DMS79 (cell line): Measurements from ENCODE around the gene ABHD12.

Source experiments
- DNase-seq: peaks from one replicate; lab custom pipeline; 2025; lab: John Stamatoyannopoulos, UW

ABHD12 gene

DNA sequence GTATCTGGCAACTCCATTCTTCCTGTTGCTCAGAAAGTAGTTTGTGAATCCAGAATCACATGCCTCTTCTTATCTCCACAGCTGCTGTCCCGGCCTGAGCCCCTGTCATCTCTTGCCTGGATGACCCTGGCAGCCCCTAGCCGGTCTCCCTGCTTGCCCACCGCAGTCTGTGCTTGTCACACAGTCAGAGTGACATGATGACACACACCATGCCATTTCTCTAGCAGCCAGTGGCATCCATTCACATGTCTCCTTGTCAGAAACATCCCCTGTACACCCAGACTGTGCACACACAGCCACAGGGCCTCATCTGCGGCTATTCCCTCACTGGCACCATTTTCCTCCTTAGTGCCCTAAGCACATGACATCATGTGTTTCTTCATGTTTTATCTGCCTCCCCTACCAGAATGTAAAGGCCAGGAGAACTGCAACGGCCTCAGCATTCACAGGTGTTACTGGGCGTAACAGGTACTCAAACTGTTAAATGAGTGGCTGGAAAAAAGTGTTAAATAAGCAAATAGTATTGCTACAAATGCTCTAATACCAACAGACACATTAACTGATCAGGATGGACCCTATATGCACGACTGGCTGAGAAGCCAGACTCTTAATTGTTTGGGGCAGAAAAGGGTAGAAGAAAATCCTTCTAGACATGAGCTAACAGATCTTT is 9.6 kb downstream of the ABHD12 start:
- no peak for DNase-seq

DNA sequence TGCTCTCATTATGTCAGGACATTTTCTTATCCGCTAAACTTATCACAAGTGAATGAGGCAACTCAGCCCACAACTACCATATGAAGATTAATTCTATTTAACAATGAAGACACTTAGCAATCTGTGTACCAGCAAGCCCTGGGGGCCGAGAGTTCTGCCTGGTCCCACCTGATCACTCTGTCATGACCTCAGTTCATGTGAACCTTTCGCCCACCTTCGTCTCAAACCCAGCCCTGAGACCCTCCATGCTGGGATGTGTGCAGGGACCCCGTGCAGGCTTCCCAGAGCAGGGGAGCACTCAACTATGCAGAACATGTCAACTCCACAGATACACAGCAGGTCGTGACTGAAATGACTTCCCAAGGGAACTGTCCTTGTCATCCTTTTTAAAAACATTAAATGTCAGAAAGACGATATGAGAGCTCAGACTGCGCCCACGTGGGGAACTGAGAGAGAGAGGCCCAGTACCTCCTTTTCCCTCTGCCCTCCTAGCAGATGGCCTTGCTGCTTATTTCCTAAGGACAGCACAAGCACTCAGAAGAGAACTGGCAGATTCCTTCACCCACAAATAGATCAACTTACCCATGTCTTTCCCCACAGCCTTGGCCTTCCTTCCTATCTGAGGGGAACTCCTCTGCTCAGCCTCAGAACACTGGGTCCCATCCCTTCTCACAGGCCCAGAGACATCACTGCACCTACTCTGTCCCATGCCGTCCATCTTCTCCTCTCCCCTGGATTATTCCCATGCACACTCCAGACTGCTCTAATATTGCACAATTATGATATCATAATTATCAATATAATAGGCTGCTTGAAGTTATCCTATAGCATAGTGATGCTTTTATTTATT is 11.5 kb downstream of the ABHD12 start:
- DNase-seq, result no peak

DNA sequence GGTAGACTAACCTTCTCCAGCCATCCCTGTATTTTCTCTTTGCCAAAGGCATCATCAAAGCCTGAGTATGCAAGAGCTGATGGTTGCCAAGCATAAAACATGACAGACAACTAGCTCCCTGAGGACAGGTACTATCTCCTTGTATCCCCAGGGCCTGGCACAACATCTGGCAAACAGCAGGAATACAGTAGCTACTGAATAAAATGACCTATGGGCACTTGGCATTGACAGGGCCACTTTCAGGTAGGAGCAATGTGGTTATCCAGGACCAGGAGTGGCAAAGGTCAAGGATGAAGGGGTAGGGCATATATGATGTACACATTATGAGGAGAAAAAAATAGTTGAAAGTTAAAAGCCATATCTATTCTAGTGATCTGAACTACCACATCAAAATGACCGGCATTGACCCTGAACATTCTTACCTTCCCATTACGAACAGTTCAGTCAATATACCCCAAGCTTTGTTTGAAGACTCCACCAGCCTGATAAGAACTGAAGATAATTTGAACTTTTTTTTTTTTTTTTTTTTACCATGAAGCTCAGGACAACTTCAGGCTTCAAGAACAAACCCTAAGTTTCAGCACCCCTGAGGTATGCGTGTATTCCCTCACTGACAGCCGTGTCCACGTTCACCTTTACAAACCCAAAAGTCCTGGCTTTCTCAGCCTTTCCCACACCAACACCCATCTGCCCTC is 12.3 kb downstream of the ABHD12 start:
- no peak for DNase-seq

DNA sequence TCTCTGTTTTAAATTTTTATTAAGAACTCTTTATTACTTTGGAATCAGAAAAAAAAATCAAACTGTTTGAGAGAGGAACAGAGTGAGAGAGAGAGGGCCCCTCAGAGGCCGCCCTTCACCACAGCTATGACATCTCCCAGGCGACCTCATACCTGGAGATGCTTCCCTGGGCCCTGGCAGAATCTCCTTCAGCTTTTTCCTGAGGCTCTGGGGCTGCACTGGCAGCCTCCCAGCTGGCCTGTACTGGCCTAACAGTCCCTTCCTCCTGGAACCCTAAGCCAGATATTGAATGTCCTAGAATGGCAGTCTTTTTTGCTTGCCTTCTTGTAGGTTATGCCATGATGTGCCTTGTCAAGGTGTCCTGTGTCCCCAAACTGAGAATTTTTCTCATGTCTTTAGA is 13.7 kb downstream of the ABHD12 start:
- no peak for DNase-seq

DNA sequence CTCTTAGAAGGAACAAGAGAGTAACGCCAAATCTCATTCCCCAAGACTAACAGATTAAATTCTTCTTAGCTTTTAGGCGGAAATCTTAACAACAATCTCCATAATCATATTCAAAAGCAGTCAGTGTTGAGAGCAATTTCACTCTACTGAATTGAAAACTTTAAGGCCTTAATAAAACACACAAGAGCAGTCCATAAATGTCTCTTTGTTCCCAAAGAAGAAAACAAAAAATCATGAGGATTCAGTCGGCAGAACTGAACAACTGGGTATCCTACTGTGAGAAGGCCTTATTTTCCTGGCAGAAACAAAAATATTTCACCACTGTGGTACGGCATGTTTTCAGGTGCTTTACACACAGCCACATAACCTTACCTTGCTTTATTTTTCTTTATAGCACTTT is 14.4 kb downstream of the ABHD12 start:
- DNase-seq, result no peak

DNA sequence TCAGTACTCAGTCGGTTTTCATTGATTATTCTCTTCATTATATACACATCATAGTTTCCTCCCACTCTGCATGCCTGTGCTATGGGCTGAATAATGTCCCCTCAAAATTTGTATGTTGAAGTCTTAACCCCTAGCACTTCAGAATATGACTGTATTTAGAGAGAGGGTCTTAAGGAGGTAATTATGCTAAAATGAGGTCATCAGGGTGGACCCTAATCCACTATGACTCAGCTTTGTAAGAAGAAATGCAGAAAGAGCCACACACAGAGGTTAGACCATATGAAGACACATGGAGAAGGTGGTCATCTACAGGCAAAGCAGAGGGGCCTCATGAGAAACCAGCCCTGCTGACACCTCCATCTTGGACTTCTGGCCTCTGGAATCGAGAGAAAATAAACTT is 15.8 kb downstream of the ABHD12 start:
- no peak for DNase-seq

DNA sequence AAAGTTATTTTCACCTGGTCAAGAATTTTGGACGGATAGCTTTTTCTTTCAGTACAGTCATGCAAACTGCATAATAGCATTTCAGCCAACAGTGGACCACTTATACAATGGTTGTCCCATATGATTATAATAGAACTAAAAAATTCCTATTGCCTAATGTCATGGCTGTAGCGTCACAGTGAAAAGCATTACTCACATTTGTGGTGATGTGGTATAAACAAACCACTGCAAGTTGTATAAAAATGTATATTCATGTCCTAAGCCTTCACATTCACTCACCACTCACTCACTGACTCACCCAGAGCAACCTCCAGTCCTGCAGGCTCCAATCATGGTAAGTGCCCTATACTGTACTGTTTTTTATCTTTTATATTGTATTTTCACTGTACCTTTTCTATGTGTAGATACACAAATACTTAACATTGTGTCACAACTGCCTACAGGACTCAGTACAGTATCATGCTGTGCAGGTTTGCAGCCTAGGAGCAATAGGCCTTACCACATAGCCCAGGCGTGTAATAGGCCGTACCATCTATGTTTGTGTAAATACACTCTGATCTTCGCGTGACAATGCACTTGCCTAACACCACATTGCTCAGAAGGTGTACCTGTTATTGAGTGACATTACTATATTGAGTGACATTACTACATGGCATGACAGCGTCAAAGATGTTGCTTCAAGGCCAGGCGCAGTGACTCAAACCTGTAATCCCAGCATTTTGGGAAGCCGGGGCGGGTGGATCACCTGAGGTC is 17.9 kb downstream of the ABHD12 start:
- no peak for DNase-seq

DNA sequence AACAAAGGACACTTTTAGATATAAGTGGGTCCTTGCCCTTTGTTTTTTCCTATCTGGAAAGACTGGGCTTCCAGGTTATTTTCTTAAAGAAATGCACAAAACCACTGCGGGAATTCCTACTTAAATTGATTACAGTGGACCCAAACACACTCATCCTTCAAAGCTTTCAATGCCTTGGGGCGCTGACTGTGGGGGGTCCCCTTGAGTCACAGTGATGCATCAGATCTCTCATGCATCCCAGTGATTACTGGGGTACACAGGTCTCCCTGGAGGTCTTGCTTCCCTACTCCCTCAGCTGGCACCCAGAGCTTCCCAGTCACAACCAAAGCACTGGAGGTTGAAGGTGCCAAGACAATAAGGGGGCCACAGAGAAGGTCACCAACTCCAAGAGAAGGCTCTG is 20.7 kb downstream of the ABHD12 start:
- DNase-seq, result no peak

DNA sequence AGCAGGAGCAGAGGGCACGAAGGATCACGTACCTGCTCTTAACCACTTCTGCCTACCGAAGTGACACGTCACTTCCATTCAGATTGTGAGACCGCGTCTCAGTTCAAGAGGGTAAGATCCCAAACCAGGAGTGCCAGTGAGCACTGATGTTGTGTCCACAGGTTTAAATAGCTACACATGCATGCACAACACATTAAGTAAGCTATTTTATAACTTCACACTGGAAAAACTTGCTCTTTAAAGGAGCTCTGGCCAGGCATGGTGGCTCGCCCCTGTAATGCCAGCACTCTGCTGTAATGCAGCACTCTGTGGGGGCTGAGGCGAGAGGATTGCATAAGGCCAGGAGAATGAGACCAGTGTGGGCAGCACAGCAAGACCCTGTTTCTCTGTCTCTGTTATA is 21.1 kb downstream of the ABHD12 start:
- DNase-seq, result no peak

DNA sequence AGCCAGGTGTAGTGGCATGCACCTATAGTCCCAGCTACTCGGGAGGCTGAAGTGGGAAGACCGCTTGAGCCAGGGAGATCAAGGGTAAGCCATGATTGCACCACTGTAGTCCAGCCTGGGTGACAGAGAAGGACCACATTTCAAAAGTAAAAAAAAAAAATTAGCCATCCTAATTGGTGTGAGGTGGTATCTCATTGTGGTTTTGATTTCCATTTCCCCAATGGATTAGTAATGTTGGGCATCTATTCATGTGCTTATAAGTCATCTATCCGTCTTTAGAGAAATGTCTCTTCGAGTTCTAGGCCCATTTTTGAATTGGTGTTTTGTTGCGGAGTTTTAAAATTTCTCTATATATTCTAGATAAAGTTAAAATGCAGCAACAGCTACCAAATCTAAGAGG is 21.7 kb downstream of the ABHD12 start:
- DNase-seq, result no peak

DNA sequence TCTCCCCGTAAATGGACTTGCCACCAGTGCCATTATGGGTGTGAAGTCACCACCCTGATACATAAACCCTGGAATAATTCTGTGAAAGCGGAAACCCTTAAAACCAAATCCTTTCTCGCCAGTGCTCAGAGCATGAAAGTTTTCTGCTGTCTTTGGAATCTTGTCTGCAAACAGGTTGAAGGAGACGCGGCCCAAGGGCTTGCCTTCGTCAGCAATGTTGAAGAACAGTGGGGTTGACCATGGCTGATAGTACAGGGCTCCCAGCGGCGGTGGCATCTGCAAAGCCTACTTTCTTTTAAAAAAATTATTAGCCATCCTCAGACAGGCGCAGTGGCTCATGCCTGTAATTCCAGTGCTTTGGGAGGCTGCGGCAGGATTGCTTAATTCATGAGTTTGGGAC is 22.1 kb downstream of the ABHD12 start:
- DNase-seq, result no peak

DNA sequence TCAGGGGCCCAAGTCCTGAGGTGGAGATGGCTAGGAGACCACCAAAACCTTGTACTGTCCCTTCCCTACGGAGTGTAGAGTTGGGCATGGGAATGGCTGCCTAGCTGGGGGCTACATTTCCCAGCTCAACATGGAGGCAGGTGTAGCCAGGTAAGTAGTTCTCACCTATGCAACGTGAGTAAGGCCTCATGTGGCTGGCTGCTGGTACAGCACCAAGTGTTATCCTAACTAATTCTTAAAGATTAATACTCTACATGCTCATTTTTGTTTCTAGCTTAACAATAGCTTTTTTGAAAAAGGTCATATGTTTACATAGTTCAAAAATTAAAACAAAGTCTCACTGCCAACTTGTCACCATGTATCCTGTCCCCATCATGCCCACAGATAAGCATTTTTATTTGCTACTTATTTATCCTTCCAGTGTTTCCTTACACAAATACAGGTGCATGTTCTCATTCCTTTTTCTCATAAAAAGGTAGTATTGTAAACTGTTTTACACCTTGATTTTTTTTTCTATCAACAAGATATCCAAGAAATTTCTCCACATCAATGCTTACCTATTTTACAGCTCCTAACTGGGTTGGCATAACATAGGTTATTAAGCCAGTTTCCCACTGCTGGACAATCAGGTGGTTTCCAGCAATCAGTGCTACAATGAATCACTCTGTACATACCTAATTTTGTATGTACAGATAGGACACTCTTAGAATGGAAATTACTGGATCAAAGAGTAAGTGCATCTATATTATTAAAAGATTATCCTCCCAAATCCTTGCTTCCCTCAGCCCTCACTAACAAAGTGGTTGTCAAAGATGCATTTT is 25.5 kb downstream of the ABHD12 start:
- DNase-seq, result no peak

DNA sequence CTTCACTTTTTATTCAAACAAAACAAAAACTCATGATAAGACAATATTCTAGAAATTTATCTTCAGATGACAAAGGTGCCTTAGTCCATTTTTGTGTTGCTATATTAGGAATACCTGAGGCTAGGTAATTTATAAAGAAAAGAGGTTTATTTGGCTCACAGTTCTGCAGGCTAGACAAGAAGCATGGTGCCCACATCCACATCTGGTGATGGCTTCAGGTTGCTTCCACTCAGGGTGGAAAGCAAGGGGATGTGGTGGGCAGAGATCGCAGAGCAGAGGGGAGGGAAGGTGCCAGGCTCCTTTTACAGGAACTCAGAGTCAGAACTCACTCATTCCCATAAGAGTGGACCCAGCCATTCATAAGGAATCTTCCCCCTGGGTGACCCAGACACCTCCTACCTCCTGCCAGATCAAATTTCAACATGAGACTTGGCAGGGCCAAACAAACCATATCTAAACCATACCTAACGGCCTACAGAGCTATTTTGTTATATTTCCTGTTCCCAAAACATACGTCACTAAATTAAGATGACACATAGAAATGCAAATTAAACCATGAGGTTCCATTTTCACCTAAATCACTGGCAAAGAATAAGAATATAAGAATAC is 26.4 kb downstream of the ABHD12 start:
- DNase-seq, result no peak

DNA sequence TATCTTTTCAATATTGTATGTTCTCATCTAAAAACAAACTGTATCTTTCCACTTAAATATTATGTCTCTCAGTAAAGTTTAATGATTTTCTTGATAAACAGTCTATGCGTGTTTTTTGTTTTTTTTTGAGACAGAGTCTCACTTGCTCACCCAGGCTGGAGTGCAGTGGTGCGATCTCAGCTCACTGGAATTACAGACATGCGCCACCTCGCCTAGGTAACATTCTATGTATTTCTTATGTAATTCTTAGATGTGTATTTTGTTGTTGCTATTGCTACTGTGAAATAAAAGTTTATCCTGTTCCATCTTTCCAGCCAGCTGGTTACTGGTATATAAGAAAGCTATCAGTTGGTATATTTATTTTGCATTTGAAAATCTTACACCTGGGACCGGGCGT is 29.4 kb downstream of the ABHD12 start:
- DNase-seq, result no peak

DNA sequence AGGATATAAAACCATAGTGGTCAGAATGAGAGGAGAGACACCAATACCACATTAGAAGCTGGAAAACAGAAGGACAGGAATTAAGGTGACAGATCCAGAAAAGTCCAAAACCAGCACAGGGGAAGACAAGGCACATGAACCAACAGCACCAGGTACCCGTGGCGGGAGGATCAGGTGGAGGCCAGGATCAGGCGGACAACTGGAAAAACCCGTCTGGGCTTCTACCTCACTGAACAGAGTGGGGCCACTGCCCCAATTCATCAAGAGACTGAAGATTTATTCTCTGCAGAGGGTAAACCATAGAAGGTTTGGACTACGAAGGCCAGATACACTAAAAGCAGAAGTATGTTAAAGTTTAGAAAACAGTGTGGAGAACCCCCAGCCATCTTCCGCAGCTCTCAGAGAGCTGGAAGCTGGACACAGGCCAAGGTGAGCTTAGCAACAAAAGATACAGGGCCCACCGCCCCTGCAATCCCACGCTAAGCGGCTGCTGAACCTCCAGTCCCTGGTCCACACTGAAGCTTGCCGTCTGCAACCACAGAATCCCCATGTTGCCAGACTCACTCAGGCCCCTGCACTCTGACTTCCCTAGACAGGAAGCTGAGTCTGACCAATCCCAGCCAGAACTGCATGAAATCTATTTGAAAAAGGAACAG is 29.9 kb downstream of the ABHD12 start:
- no peak for DNase-seq

DNA sequence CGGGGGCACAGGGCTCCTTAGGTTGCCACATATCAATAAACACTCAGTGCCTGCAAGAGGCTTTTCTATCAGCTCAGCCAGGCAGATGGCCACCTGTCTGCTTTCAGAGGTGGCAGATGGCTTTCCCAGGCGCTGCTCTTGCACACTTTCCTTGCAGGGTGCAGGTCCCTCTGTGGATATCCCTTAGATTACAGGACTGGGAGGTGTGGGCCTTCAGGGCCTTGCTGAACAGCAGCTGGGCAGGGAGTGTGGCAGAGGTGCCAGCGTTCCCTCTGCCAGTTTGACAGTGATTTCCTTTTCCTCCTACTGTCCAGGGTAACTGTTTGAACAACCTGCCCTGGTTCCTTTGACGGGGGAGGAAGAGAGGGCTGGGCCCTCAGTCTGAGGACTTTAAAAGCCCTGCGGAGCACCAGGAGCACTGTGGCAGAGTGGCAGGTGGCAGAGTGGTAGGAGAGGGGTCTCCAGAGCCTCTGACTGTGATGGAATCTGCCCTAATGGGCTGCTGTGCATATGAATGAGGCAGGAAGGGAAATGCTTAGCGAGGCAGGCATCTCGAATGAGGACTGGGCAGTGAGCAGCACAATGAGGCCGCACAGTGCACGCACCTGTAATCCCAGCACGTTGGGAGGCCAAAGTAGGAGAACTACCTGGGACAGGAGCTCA is 34.2 kb downstream of the ABHD12 start:
- DNase-seq, result no peak

DNA sequence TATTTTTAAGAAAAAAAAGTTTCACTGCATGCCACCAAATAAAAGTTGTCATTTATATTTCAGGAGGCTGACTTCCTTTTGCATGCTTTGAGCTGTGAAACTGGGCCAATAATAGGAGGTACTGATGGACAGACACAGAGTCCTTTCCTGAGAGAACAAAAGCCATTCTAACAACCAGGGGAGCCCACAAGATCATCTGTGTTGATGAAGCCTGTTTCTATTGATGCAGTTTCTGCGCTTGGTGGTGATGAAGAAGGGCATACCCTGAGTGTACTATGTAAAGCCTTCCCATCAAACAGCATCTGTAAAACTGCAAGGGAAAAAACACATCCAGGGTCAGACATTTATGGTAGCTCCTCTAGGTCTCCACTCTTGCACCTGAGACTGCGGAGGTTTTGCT is 34.8 kb downstream of the ABHD12 start:
- no peak for DNase-seq

DNA sequence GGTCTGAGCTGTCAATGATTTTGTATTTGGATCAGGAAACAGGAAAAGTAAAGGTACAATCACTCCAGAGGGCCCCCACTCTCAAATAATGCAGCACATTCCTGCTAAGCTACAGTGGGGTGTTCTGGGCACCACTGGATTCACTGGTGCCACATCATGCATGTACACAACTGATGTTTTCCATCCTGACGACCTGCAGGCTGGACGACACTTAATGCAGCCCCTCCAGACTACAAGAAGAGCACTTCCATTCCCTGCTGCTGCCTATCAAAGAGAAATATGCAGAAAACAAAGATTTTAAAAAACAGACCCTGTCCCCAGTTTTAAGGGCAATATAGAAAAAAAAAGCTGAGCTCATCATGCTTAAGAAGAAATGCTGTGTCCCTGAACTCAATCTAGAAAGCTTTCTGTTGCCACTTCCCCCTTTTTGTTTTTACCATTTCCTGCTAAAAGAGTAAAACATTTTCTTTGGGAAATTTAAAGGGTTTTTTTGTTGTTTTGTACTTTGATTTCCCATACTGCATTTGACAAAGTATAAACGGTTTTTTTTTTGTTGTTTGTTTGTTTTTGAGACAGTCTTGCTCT is 35.5 kb downstream of the ABHD12 start:
- no peak for DNase-seq
